H1 (cell line): ENCODE measurements around the gene KCTD19. TPM values are rescaled to one million over a fixed set of nuclear protein-coding genes. Genes with fewer than 3 reads are reported as not detected.

ENCODE experiments used
- CTCF ChIA-PET: fragments of 300-600 bp; sonication (Branson Sonifier 250); formaldehyde crosslinking; loops from one replicate; lab custom pipeline; 2021; ENCODE audit not compliant: partially characterized antibody; lab: Charles Lee
- POLR2A ChIA-PET: fragments of 300-600 bp; sonication (Branson Sonifier 250); formaldehyde crosslinking; loops from one replicate; lab custom pipeline; 2021; ENCODE audit warnings: inconsistent platforms; ENCODE audit not compliant: partially characterized antibody; lab: Charles Lee
- DNase-seq, 2 experiments: peaks; one replicate each; pipeline versions ENCODE4 v3.0.0 to v3.0.0-alpha.2; 2010 to 2022; ENCODE audit warnings: low spot score in 2 of 2, low read depth in 1 of 2, mixed read lengths in 1 of 2
- FAIRE-seq: peaks from 2 replicates; lab custom pipeline; 2011; peaks lifted over from hg19 to GRCh38; lab: Jason Lieb, UNC
- H2AFZ ChIP-seq: 2 replicates; pipeline ENCODE4 v1.8.1; 2012; ENCODE audit warnings: low read length, inconsistent platforms
- H2AK5ac ChIP-seq: 2 replicates; pipeline ENCODE4 v1.6.1; 2013; ENCODE audit warnings: low read depth, low read length
- H2BK120ac ChIP-seq: replicated peaks from 2 replicates; pipeline ENCODE3; 2013; ENCODE audit warnings: low read depth, low read length, inconsistent platforms
- H2BK12ac ChIP-seq: 2 replicates; pipeline ENCODE4 v1.6.1; 2013; ENCODE audit warnings: low read depth, low read length
- H2BK15ac ChIP-seq: 2 replicates; pipeline ENCODE4 v1.6.1; 2013; ENCODE audit warnings: low read length
- H2BK20ac ChIP-seq: 2 replicates; pipeline ENCODE4 v1.6.1; 2013; ENCODE audit warnings: low read length
- H2BK5ac ChIP-seq: 2 replicates; pipeline ENCODE4 v1.6.1; 2013; ENCODE audit warnings: low read depth, low read length
- H3K14ac ChIP-seq: 2 replicates; pipeline ENCODE4 v1.6.1; 2013; ENCODE audit warnings: inconsistent platforms; ENCODE audit not compliant: insufficient read length
- H3K18ac ChIP-seq: 2 replicates; pipeline ENCODE4 v1.6.1; 2013; ENCODE audit warnings: low read length; ENCODE audit errors: extremely low read depth
- H3K23ac ChIP-seq: 2 replicates; pipeline ENCODE4 v1.6.1; 2013; ENCODE audit warnings: inconsistent platforms; ENCODE audit not compliant: insufficient read length
- H3K23me2 ChIP-seq: 2 replicates; pipeline ENCODE4 v1.6.1; 2013; ENCODE audit warnings: low read depth, low read length
- H3K27ac ChIP-seq: 2 replicates; pipeline ENCODE4 v1.6.1; 2011; ENCODE audit warnings: low read depth, low read length, inconsistent platforms
- H3K27me3 ChIP-seq, 4 experiments: replicated peaks in 1 of 4; 1 replicate in 1 of 4; 2 replicates in 3 of 4; pipeline versions ENCODE4 v1.6.1 to v1.8.1; 2011 to 2013; ENCODE audit warnings: low read length in 3 of 4, mild to moderate bottlenecking in 3 of 4, inconsistent platforms in 2 of 4, mixed read lengths in 2 of 4, moderate library complexity in 1 of 4; ENCODE audit not compliant: control insufficient read depth in 3 of 4, insufficient read depth in 3 of 4; ENCODE audit errors: extremely low read depth in 1 of 4
- H3K36me3 ChIP-seq, 4 experiments: 2 replicates each; pipeline versions ENCODE4 v1.6.1 to v1.8.1; 2011 to 2013; ENCODE audit warnings: mild to moderate bottlenecking in 4 of 4, low read length in 3 of 4, moderate library complexity in 2 of 4, control low read depth in 1 of 4, inconsistent platforms in 1 of 4; ENCODE audit not compliant: insufficient read depth in 4 of 4, control insufficient read depth in 2 of 4
- H3K4ac ChIP-seq: replicated peaks from 2 replicates; pipeline ENCODE3; 2013; ENCODE audit warnings: low read length, low read depth, mixed read lengths, inconsistent platforms; ENCODE audit not compliant: insufficient read length
- H3K4me1 ChIP-seq, 4 experiments: replicated peaks in 1 of 4; 1 replicate in 1 of 4; 2 replicates in 3 of 4; pipeline versions ENCODE4 v1.6.1 to v1.8.1; 2011 to 2013; ENCODE audit warnings: low read length in 3 of 4, inconsistent platforms in 2 of 4, mixed read lengths in 1 of 4; ENCODE audit not compliant: insufficient read depth in 4 of 4, control insufficient read depth in 3 of 4
- H3K4me2 ChIP-seq, 2 experiments: 2 replicates each; pipeline versions ENCODE4 v1.6.1 to v1.8.1; 2011 to 2013; ENCODE audit warnings: low read depth in 2 of 2, low read length in 2 of 2, control low read depth in 1 of 2, inconsistent platforms in 1 of 2, mild to moderate bottlenecking in 1 of 2; ENCODE audit not compliant: insufficient read depth in 1 of 2
- H3K4me3 ChIP-seq, 4 experiments: fragments of 200-600, 300-600 bp in 1 of 4; sonication (generic), shearing (Covaris generic), sonication (Bioruptor Twin) in 1 of 4; 2 replicates each; pipeline versions ENCODE4 v1.5.1 to v1.8.1; 2011 to 2016; ENCODE audit warnings: low read length in 4 of 4, low read depth in 3 of 4, control low read depth in 2 of 4, inconsistent platforms in 2 of 4, mild to moderate bottlenecking in 2 of 4, mixed read lengths in 1 of 4, moderate library complexity in 1 of 4; ENCODE audit not compliant: insufficient read depth in 2 of 4; ENCODE audit errors: extremely low read depth in 1 of 4
- H3K56ac ChIP-seq: replicated peaks from 2 replicates; pipeline ENCODE3; 2013; ENCODE audit warnings: low read depth, mild to moderate bottlenecking, mixed read lengths, low read length, inconsistent platforms; ENCODE audit not compliant: insufficient read length
- H3K79me1 ChIP-seq: 2 replicates; pipeline ENCODE4 v1.6.1; 2013; ENCODE audit warnings: low read depth, low read length, control low read depth
- H3K79me2 ChIP-seq, 2 experiments: 2 replicates each; pipeline versions ENCODE4 v1.6.1 to v1.8.1; 2012 to 2013; ENCODE audit warnings: low read length in 2 of 2, mild to moderate bottlenecking in 2 of 2, inconsistent platforms in 1 of 2; ENCODE audit not compliant: insufficient read depth in 2 of 2, control insufficient read depth in 1 of 2
- H3K9ac ChIP-seq, 4 experiments: replicated peaks in 1 of 4; 1 replicate in 1 of 4; 2 replicates in 3 of 4; pipeline versions ENCODE4 v1.6.1 to v1.8.1; 2011 to 2013; ENCODE audit warnings: low read depth in 3 of 4, low read length in 3 of 4, control low read depth in 2 of 4, mild to moderate bottlenecking in 2 of 4, moderate library complexity in 2 of 4, inconsistent platforms in 1 of 4; ENCODE audit errors: extremely low read depth in 1 of 4
- H3K9me3 ChIP-seq, 2 experiments: 2 replicates each; pipeline versions ENCODE4 v1.6.1 to v1.8.1; 2012 to 2013; ENCODE audit warnings: mild to moderate bottlenecking in 2 of 2, moderate library complexity in 2 of 2, control low read depth in 1 of 2, inconsistent platforms in 1 of 2, low read depth in 1 of 2, low read length in 1 of 2, mixed read lengths in 1 of 2; ENCODE audit not compliant: insufficient read depth in 2 of 2
- H4K20me1 ChIP-seq, 2 experiments: replicated peaks in 1 of 2; 2 replicates each; pipeline versions ENCODE3 to v1.8.1; 2011 to 2013; ENCODE audit warnings: inconsistent platforms in 2 of 2, low read length in 2 of 2, mild to moderate bottlenecking in 1 of 2; ENCODE audit not compliant: insufficient read depth in 2 of 2, control insufficient read depth in 1 of 2
- H4K5ac ChIP-seq: 2 replicates; pipeline ENCODE4 v1.6.1; 2013; ENCODE audit warnings: low read length, low read depth, mixed read lengths, inconsistent platforms; ENCODE audit not compliant: insufficient read length
- H4K8ac ChIP-seq: 2 replicates; pipeline ENCODE4 v1.8.0; 2013; ENCODE audit warnings: mild to moderate bottlenecking, moderate library complexity, low read length, inconsistent platforms; ENCODE audit not compliant: insufficient read depth; ENCODE audit errors: extremely low read depth
- H4K91ac ChIP-seq: replicated peaks from 2 replicates; pipeline ENCODE3; 2013; ENCODE audit warnings: low read length, mixed read lengths, inconsistent platforms; ENCODE audit not compliant: insufficient read length
- ATF2 ChIP-seq: IDR thresholded peaks from 2 replicates; pipeline ENCODE4 v1.6.1; 2012; ENCODE audit warnings: low read length, inconsistent platforms
- BCL11A ChIP-seq, 2 experiments: IDR thresholded peaks; one replicate each; pipeline ENCODE4 v1.6.1; 2011; ENCODE audit warnings: low read depth in 2 of 2, low read length in 2 of 2, mild to moderate bottlenecking in 2 of 2
- CTBP2 ChIP-seq: IDR thresholded peaks from 2 replicates; pipeline ENCODE4 v1.7.0; 2011; ENCODE audit warnings: borderline replicate concordance, mild to moderate bottlenecking, moderate library complexity, mixed read lengths, low read length; ENCODE audit not compliant: insufficient read depth, insufficient read length
- EGR1 ChIP-seq: IDR thresholded peaks from 2 replicates; pipeline ENCODE4 v1.6.1; 2011; ENCODE audit warnings: low read depth, low read length, borderline replicate concordance
- GABPA ChIP-seq: IDR thresholded peaks from 2 replicates; pipeline ENCODE4 v1.6.1; 2011; ENCODE audit warnings: mild to moderate bottlenecking, low read length, moderate library complexity, borderline replicate concordance; ENCODE audit not compliant: insufficient read depth
- JUND ChIP-seq: IDR thresholded peaks from 2 replicates; pipeline ENCODE4 v1.6.1; 2011; ENCODE audit warnings: mild to moderate bottlenecking, improper control_type of control experiment, low read length
- PHF8 ChIP-seq: fragments of 200-600 bp; sonication (generic); conservative IDR thresholded peaks from 2 replicates; pipeline ENCODE4 v1.7.1; 2012; ENCODE audit warnings: low read depth, mild to moderate bottlenecking, inconsistent platforms, low read length, moderate library complexity
- RXRA ChIP-seq: IDR thresholded peaks from 2 replicates; pipeline ENCODE4 v1.6.1; 2011; ENCODE audit warnings: low read depth, mild to moderate bottlenecking, low read length, moderate library complexity; ENCODE audit not compliant: insufficient read depth
- SAP30 ChIP-seq: fragments of 300-600 bp; sonication (generic); IDR thresholded peaks from 2 replicates; pipeline ENCODE4 v1.7.1; 2012; ENCODE audit warnings: low read length, moderate library complexity, mild to moderate bottlenecking, inconsistent platforms; ENCODE audit not compliant: insufficient read depth, insufficient replicate concordance
- SP2 ChIP-seq: IDR thresholded peaks from 2 replicates; pipeline ENCODE4 v1.6.1; 2012; ENCODE audit warnings: mild to moderate bottlenecking, low read length, inconsistent platforms
- SUZ12 ChIP-seq: fragments of 200-600 bp; sonication (generic); IDR thresholded peaks from 2 replicates; pipeline ENCODE4 v1.6.1; 2012; ENCODE audit warnings: mild to moderate bottlenecking, inconsistent platforms, low read length, moderate library complexity, mixed read lengths
- YY1 ChIP-seq: IDR thresholded peaks from 2 replicates; pipeline ENCODE4 v1.6.1; 2011; ENCODE audit warnings: low read depth, mild to moderate bottlenecking, low read length
- WGBS, 2 experiments: shearing (Covaris generic) in 1 of 2; methylation state at CpG; one replicate each; pipeline versions ENCODE4 v1.1.6 to v1.1.7; 2013 to 2015; ENCODE audit warnings: low lambda C conversion rate in 2 of 2, mixed read lengths in 2 of 2, inconsistent platforms in 1 of 2, low coverage in 1 of 2, missing lambda C conversion rate in 1 of 2; ENCODE audit not compliant: insufficient replicate concordance in 2 of 2, insufficient coverage in 1 of 2, insufficient read length in 1 of 2; ENCODE audit errors: extremely low coverage in 1 of 2, missing lambda C conversion rate in 1 of 2; 5-methylcytosine and 5-hydroxymethylcytosine counted together
- polyA plus RNA-seq, 7 experiments: library from polyadenylated mRNA; depleted of rRNA in 3 of 7; stranded (reverse) in 5 of 7; unstranded in 2 of 7; fragments of >200 nt in 5 of 7; fragments of 200-250 nt in 2 of 7; gene quantifications; 1 replicate in 5 of 7; 2 replicates in 1 of 7; 4 replicates in 1 of 7; pipeline versions ENCODE4 v1.2.1 to v1.2.3, GENCODE V29; 2011 to 2013; ENCODE audit warnings: missing spikeins in 2 of 7, mixed read lengths in 2 of 7
- total RNA-seq: library from RNA; stranded (reverse); fragmentation: NEBNext Ultra II Directional; extraction: Animal tissue kit (Norgen Biotek cat#: 25700); gene quantifications from 2 replicates; pipeline ENCODE4 v1.2.1, GENCODE V29; 2021

KCTD19 gene
- total and polyA plus RNA-seq, 2 of the 8 experiments (the other 6 are each of a cell fraction or from before 2014, with no cell fraction given) = 0.06 to 0.24 TPM

- Histone ChIP-seq H3K9ac (no peak overlapping the region), H3K79me1 (no peaks in the 10 kb centered on the region), H3K18ac (no peak overlapping the region), H3K14ac (no peak overlapping the region), H3K36me3 (no peaks in the 10 kb centered on the region; a peak in 1 of 8 replicates), H3K79me2 (no peaks in the 10 kb centered on the region), H2AFZ (no peak overlapping the region), H3K4me2 (no peak overlapping the region), H3K9me3 (peaks cover 0 to 9% of the 10 kb centered on the region in 2 experiments; a peak in 1 of 4 replicates), H4K5ac (no peak overlapping the region), H4K8ac (no peak overlapping the region), H3K4ac (no peak overlapping the region), H2BK120ac (no peak overlapping the region), H2BK20ac (no peak overlapping the region), H2AK5ac (no peak overlapping the region), H3K56ac (no peak overlapping the region), H2BK12ac (no peak overlapping the region), H3K27me3 (no peaks in the 10 kb centered on the region), H3K23ac (no peak overlapping the region), H3K4me3 (no peak overlapping the region), H2BK5ac (no peak overlapping the region), H3K23me2 (no peaks in the 10 kb centered on the region), H2BK15ac (no peak overlapping the region), H3K27ac (no peak overlapping the region), H4K20me1 (no peaks in the 10 kb centered on the region), H3K4me1 (no peaks in the 10 kb centered on the region), H4K91ac (no peak overlapping the region)
- ChIA-PET POLR2A (no interaction called here), CTCF (no interaction called here)
- TF ChIP-seq GABPA (no peak), RXRA (no peak), SP2 (no peak), SUZ12 (no peak), BCL11A (IDR thresholded peaks at IDR 0.05; ENCODE audit: low read depth in 2 of 2, low read length in 2 of 2) (no peak), ATF2 (no peak), CTBP2 (no peak), SAP30 (no peak), PHF8 (no peak), EGR1 (no peak), YY1 (no peak), JUND (no peak)
- DNase-seq (no peak), FAIRE-seq (no peak)
- WGBS, 2 experiments = 94% methylated on average over 1 of the region's 1 CpG; no CpG with 5 or more reads in 1 of the 2 experiments
These were observed 9.6 kb upstream of the KCTD19 start for GRCh38 chr16:67336116-67336515.
